DMS153 treated with DMSO at 0.1 percent for 48 hours (cell line): ENCODE data around the gene KLK2.
"Not testable (repeated sequence)": the region's sequence is repeated elsewhere in the genome, so short reads cannot be mapped to it uniquely, and the experiment has no call there.

Experiments used
- DNase-seq: peaks from one replicate; lab custom pipeline; 2025; ENCODE audit not compliant: unreplicated experiment; lab: John Stamatoyannopoulos, UW

KLK2 gene

DNA sequence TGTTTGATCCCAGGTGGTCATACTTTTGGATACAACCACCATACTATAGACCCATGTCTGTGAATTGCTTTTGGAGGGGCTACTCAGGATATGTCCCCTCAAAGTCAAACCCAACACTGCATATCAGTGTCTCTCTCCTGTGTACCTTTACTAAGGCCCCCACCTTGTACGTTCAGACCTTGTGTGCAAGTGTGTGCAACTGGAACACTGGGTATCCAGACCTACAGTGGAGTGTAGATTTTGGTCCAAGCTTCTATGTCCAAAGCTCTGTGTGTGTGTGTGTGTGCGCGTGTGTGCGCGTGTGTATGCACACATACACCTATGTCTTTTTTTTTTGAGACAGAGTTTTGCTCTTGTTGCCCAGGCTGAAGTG, 18.0 kb downstream of the KLK2 start:
- DNase-seq, result no peak

DNA sequence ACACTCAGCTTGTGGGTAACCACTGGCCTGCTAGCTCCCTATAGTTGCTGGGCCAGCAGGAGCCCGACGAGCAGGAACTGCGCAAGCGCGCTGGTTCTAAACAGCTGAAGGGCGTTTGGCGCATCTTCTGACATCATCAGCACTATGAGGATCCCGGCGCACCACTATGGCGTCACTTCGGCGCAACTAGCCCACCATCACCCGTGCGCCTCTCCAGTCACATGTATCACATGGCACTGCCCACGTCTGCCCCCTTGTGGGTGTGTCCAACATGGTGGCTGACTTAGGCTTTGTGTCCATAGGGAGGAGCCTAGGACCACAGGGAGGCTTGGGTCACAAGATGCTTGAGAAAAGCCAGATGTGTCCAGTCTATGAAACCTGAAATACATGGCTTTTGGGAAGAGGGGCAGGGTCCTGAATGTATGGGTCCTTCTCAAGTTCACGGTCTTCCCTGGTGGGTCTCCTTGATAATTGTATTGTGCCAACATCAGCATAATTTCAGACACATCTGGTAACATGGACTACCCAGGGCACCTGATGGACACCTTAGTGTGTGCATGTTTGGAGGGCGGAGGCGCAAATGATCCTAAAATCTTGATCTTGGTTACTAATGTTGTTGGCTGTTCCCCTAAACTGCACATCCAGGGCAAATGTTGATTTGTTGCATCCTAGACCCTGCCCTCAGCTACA, 20.0 kb downstream of the KLK2 start:
- DNase-seq, result no peak

DNA sequence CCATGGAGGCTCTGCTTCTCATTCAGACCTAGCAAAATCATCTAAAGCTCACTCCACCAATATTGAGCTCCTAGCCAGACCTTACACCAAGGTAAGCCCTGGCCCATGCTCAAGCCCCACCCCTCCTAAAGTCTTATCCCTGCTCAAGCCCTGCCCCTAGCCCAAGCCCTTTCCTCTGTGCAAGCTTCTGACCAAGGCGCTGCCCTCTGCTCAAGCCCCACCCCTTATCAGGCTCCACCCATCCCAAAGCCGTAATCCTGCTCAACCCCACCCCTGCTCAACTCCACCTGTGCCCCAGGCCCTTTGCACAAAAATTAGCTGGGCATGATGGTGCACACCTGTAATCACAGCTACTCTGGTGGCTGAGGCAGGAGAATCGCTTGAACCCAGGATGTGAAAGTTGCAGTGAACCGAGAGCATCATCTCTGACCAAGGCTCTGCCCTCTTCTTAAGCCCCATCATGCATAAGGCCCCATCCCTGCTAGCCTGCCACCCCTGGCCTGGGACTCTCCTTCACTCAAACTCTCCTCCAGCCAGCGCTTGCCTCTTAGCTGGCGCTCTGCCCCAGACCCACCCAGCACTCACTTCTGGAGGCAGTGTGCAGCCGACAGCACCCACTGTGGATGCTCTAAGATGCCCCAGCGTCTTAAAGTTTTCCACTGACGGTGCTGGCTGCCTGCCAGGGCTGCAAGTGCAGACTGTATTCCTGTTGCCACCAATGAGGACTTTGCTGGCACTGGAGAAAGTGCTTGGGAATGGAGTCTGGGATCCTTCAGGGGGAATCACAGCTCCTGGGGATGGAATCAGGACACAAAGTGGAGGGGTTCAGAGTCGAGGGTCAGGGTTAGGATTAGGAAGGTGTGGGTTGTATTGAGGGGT, 21.5 kb downstream of the KLK2 start:
- DNase-seq, result no peak

DNA sequence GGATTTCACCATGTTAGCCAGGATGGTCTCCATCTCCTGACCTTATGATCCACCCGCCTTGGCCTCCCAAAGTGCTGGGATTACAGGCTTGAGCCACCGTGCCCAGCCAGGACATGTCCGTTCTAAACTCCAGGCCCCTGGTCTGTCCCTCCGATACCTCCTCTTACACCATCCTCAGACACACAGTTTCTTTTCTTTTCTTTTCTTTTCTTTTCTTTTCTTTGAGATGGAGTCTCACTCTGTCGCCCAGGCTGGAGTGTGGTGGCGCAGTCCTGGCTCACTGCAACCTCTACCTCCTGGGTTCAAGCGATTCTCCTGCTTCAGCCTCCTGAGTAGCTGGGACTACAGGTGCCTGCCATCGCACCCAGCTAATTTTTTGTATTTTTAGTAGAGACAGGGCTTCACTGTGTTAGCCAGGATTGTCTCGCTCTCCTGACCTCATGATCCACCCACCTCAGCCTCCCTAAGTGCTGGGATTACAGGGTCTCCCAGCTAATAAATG, 22.9 kb downstream of the KLK2 start:
- DNase-seq, result not testable (repeated sequence)

DNA sequence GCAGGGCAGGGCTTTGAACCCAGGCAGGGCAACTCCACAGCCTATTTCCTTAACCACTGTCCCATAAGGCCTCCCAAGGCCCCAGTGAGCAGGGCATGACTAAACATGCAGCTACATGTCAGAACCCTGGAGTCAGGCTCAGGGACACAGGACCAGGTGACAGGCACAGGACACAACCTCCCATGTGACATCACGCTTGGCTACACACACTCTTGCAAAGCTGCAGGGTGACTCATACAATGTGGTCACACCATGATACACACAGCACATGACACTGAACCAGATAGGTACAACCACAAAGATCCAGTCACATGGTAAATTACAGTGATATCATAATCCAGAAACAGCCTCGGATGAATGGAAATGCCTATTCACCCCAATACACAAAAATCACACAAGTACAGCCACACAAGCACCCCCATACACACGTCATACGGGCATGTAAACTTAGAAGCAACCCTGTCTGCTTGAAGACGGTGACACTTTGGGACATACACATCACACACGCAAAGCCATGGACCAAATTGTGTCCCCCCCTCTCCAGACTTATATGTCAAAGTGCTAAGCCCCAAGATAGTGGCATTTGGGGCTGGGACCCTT, 23.5 kb downstream of the KLK2 start:
- DNase-seq, result peak; percentile 29

DNA sequence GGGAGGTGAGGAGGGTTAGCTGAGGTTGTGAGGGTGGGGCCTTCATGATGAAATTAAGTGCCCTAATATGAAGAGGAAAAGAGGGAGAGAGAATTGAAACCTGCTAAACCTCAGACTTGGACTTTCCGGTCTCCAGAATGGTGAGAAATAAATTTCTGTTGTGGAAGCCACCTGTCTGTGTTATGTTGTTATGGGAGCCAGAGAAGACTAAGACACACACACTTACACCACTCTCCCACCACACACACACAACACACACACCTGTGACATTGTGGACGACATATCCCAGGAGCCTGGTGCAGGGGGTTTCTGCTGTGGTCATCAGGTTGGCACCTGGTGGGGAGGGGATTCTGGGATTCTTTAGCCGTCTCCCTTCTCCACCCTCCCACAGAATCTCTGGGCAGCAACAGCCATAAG, 24.0 kb downstream of the KLK2 start:
- DNase-seq, result no peak

DNA sequence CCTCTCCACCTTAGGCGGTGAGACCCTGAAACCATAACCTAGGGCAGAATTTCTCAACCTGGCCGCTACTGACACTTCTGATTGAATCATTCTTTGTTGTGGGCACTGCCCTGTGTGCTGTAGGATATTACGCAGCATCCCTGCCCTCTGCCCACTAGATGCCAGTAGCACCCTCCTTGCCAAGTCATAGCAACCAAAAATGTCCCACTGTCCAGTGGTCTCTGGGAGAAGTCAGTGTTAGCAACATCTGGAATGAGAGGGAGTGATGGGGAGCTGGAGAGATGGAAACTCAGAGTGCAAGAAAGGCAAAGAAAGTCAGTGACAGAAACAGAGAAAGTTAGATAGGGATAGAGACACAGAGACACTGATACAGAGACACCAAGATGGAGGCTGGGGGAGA, 24.4 kb downstream of the KLK2 start:
- DNase-seq, result no peak

DNA sequence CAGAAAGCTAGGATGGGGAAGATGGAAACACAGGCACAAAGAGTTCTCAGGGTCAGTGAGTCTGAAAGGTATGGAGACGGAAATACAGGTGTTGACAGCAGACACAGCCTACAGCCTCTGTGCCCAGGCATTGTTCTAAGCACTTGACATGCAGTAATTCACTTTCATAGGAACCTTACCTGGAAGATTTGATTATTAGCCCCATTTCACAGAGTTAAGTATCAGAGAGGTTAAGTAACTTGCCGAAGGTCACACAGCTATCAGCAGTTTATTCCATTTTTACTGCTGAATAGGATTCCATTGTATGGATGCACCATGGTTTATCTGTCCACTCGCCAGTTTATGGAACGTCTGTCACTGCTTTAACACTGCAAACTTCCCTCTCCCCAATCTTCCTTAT, 24.8 kb downstream of the KLK2 start:
- DNase-seq, result no peak

DNA sequence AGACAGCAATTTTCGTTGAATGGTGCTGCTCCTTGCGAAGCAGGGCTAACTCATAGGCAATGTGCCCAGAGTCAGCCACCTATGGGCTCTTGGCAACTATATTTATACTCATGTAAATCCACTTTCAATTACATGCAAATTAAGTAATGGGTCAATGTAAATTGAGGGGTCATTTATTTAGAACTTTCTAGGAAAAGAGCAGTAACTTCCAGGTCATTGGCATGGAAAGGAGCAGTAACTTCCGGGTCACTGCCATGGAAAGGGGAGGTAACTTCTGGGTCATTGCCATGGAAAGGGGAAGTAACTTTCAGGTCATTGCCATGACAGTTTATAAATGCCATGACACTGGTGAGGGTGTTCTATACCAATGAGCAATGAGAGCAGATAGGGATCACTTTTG, 26.3 kb downstream of the KLK2 start:
- DNase-seq, result no peak

DNA sequence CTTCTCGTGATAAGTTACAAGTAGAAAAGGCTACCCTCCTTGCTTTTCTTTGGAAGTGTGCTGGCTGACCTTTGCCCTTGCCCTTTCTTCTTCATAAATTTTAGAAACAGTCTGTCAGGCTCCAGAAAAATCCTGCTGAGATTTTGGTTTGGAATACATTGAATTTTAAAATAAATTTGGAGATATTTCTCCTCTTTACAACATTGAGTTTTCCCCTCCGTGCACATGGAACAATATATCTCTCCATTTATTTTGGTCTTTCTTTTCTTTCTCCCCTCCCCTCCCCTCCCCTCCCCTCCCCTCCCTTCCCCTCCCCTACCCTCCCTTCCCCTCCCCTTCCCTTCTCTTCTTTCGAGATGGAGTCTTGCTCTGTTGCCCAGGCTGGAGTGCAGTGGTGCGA, 29.4 kb downstream of the KLK2 start:
- DNase-seq, result no peak

DNA sequence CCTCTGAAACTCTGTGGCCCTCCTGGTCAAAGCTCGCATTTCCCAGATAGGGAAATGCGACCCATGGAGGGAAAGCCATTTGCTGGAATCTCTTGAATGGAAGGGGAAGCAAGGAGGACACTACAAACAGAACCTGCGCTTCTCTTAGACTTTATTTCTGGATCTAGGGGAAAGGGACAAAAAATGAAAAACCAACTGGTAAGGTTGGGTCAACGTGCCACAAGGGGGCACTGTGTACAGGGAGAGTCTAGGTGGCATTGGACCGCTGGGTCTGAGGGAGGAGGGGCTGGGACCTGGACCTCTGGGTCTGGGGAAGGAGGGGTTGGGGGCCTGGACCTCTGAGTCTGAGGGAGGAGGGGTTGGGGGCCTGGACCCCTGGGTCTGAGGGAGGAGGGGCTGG, 33.0 kb downstream of the KLK2 start:
- no peak for DNase-seq

DNA sequence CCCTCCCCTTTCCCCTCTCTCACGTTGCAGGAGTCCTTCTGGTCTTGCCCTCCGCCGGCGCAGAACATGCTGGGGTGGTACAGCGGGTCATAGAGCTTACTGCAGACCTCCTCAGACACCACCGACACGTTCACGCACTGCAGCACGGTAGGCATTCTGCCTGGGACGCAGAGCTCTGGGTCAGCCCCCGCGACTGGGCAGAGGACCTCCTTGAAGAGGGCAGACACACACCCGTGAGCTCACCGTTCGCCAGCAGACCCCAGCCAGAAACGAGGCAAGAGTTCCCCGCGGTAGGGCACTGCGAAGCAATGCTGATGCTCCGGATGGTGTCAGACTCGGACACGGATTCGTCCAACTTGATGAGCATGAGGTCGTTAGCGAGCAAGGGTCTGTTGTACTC, 35.1 kb downstream of the KLK2 start:
- no peak for DNase-seq

DNA sequence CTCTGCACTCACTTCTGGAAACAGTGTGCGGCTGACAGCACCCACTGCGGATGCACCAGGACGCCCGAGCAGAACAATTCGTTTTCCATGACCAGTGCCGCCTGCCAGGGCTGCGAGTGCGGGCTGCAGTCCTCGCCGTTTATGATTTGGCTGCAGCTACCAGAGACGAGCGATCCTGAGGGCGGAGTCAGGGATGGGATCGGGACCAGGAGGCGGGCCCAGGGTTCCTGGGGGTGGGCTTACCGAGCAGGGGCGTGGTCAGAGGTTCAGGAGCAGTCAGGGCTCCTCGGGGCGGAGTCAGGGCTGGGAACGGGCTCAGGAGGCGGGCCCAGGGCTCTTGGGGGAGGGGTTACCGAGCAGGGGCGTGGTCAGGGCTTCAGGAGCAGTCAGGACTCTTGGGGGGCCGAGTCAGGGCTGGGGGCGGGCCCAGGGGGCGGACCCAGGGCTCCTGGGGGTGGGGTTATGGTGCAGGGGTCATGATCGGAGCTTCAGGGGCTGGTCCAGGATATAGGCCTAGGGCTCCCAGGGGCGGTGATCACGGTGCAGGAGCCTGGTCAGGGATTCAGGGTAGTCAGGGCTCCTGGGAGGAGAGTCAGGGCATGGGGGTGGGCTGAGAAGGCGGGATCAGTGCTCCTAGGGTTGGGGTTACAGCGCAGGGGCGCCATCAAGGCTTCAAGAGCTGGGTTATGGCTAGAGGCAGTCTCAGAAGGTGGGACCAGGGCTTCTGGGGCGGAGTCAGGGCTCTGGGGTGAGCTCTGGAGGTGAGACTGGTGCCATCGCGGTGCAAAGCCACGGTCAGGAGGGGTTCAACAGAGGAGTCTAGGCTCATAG, 36.2 kb downstream of the KLK2 start:
- peak; percentile 43 for DNase-seq

DNA sequence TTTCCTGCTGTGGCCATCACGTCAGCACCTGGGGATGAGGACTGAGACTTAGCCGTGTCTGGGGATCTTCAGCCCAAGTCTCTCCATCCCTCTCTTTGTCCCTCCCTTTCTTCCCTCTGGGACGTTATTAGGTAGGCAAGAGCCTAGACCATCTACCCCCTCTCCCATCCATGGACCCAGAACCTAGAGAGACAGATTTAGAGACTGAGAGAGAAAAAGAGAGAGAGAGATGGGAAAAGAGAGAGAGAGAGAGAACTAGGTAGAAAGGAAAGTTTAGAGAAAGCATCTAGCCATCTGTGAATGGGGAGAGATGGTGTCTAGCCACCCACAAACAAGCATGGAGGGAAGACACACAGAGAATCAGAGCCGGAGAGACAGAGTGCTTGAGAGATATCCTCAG, 37.5 kb downstream of the KLK2 start:
- no peak for DNase-seq

DNA sequence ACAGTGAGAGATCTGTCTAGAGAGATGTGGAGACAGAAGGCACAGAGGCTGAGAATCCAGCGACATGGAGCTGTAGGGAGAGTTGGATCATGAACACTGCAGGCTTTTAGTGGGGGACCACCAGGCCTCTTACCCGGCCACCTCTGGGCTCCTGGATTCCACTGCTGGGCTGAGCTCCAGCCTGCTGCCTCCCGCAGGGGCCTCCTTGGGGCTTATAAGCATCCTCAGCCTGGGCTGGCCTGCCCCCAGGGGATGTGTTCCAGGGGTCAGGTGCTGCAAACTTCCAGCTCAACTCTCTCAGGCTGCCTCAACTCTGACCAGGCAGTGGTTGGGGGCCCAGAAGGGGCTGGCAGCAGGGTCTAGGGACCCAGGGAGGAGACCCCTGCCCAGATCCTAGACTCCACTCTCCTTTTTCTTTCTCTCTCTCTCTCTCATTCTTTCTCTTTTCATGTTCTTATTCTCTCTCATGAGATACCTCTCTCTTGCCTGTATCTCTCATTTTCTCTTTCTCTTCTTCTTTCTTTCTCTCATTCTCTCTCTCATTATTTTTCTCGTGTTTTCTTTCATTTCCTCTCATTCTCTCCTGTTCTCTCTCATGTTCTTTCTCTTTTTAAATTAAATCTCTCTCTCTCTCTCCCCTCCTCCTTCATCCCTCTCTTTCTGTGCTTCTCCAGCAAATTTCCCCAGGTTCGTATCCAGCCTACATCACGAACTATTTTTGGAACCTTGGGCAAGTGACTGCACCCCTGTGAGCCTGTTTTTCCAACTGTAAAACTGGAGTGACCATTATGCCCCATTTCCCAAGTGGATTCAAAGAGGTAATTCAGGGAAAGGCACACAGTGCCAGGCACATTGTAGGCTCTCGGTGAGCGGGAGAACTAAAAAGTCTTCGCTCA, 38.2 kb downstream of the KLK2 start, which contains the start of gene KLK4:
Gene KLK4, minus strand, starts transcription at position 190 of the 896 bp plus-strand sequence. CDS start 657 bp downstream, outside the sequence.
- no peak for DNase-seq

DNA sequence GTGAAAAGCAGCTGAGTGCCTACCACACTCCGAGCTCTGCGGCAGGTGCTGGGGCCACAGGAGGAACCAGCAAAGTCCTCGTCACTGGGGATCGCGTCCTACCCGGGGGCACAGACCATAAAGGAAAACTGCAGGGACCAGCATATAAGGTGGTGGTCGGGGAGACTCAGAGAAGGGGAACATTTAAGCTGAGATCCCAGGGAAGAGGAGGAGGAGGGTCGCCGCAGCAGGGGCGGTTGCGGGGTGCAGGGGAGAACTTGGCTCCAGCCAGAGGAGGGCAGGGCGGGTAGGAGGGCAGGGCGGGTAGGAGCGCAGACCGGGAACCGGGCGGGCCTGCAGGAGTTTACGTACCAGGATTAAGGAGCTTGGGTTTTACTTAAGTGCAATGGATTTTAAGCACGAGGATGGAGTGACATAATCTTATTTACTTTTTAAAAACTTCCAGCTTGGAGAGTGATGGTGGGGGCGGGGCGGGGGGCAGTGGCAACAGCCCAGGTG, 38.9 kb downstream of the KLK2 start:
- no peak for DNase-seq

DNA sequence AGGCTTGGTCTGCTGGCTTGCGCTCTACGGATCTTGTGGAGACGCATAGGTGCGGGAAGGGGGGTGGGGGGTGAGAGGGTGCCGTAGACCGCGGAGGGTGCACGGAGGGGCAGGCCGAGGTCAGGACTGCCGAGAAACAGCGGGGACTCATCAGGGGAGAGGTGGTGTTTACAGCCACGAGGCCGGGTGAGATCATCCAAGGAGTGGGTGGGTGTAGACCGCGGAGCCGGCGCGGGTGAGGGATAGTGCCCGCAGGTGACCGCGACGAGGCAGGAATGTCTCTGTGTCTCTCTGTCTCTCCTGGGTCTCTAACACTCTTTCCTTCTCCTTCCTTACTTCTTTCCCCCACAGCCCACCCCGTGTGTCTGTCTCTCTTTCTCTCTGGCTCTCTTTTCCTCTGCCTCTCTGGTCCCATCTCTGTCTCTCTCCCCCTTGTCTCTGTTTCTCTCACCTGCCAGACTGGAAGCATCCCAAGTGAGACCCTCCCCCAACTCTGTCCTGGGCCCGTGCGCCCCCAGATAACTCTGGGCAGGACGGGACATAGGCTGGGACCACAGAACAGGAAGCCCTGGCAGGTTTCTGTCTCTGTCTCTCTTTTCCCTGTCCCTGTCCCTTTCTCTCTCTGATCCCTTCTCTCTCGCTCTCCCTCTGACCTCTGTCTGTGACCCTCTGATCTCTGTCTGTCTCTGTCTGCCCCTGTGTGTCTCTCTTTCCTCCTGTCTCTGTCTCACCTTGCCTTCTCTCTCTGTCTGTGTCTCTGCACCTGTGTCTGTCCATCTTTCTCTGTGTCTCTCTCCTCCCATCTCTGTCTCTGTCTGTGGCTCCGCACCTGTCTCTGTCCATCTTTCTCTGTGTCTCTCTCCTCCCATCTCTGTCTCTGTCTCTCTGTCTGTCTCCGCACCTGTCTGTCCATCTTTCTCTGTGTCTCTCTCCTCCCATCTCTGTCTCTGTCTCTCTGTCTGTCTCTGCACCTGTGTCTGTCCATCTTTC, 39.8 kb downstream of the KLK2 start:
- DNase-seq, result no peak

DNA sequence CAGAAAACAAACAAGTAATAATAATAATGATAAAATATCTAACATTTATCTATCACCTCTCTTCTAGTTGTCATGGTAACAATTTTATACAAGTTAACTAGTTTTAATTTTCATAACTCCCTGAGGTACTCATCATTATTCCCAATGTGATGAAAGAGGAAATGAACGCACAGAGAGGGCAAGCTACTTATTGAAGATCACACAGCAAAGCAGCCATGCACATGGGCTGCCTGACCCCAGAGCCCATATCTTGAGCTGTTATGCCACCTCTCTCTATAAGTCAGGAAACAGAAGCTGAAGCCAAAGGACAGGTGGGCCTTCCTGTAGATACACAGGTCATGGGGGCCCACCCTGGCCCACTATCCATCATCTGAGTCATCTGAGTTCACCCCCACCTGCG, 42.8 kb downstream of the KLK2 start:
- DNase-seq, result no peak
